ENCODE results near the gene IQGAP2.
A peak's percentile ranks its signal among the peaks of the same experiment; 100 is the strongest.
"Not testable (repeated sequence)": the region's sequence is repeated elsewhere in the genome, so short reads cannot be mapped to it uniquely, and the experiment has no call there.

IQGAP2 gene

DNA sequence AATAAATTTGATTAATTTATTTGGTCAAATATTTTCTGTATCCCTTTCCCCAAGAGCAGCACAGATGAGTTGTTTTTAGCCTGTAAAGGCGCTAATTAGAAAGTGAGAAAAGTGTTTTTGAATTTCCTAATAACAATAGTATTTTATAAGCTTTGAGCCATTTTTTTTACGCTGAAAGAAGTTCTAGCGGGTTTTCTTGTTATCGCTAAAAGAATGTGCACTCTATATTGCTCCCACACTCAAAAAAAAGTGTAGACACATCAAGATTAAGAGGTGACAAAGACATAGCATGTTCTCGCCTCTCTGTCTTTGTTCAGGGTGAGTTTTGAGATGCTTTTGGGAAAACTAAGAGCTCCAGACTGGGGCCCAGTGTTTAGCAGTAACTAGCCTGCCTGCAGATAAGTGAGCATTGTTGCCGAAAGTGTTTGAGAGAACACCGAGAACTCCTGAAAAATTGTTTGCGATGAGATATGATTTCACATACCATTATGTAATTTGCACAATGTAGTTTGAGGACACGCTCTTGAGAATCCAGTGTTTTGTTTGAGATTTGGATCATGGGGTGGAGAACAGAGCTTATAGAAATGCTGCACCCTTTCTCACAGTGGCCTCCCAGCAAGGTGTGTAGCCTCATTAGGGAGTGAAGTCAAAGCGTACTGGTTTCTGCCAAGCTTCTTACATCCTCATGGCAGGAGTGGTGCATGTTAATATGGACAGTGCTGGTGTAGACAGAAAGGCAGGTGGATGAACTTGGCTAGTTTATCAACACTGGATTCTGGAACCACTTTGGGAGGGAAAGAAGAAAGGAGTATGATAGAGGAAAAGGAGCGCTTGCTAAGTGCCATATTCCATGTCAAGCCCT, 314.4 kb downstream of the IQGAP2 start:
- DNase-seq (ENCODE audit: low spot score), result no peak

DNA sequence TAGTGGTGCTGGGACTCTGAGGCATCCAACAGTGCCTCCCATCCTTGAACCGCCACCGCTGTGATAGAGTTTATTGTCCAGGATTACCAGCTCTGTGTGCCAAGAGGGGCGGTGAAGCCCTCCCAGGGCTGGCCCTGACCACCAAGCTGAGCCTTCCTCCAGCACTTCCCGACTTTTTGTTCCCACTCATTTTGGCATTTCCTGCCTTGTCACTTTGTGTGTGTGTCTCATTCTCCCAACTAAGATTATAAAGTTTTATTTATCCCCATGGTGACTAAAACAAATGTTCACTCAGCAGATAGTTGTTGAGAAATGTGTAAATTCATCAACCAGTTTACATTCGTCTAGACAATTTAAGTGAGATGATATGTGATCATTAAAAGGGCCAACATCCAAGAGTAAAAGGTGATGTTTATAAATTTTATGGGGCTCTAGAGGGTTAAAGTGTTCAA, 315.3 kb downstream of the IQGAP2 start:
- peak; percentile 83 for DNase-seq (ENCODE audit: low spot score)

DNA sequence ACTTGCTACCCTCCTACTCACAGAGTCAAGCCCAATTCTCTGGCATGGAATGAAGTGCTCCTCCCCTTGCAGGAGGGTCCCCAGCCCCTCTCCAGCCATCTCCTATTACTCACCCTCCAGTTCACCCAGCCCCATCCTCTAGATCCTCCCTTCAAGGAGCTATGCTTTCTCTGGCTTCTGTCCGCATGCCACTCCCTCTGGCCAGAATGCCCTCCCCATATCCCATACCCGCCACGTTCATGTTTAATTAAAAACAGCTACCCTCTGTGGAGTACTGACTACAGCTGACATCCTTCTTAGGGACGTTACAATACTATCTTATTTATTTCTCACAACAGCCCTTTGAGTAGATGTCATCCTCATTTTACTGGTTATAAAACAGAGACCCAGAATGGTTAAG, 315.8 kb downstream of the IQGAP2 start:
- no peak for DNase-seq (ENCODE audit: low spot score)

DNA sequence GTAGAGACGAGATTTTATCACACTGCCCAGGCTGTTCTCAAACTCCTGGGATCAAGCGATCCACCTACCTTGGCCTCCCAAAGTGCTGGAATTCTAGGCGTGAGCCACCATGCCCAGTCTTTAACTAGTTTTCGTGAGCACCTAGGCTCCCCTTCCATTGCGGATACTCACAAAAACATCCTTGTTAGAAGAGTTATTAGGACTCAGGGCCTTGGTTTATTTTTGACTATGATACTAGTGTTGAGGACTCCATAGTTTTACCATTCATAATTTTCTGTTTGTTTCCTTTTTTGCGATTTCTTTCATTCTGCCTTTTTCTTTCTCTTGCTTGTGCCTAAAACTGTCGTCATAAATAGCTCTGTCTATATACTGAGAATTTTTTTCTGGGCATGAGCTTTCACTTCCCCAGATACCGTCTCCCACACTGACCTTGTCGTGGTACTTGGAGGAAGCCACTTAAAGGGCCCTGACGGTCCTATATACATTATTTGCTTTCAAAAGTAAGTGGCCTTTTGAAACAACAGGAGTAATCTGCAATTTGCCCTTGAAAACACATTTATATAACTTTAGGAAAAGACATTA, 318.0 kb downstream of the IQGAP2 start:
- no peak for DNase-seq (ENCODE audit: low spot score)

- DNase-seq (ENCODE audit: low spot score), result no peak
Measured at GRCh38 chr5:76723266-76723665, 320.2 kb downstream of the IQGAP2 start.

GRCh38 chr5:76723906-76724305, 320.8 kb downstream of the IQGAP2 start:
- no peak for DNase-seq (ENCODE audit: low spot score)

- no peak for DNase-seq (ENCODE audit: low spot score)
Measured at GRCh38 chr5:76724871-76725270, 321.8 kb downstream of the IQGAP2 start.

DNA sequence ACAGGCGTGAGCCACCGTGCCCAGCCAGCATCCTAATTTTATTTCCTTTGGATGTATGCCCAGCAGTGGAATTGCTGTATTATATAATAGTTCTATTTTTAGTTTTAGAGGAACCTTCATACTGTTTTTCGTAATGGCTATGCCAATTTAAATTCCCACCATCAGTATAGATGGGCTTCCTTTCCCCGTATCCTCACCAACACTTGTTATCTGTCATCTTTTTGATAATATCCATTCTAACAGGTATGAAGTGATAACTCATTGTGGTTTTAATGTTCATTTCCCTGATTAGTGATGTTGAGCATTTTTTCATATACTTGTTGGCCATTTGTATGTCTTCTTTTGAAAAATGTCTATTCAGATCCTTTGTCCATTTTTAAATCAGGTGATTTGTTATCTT, 325.9 kb downstream of the IQGAP2 start:
- no peak for DNase-seq (ENCODE audit: low spot score)

GRCh38 chr5:76729373-76730290, 326.5 kb downstream of the IQGAP2 start:
- no peak for DNase-seq (ENCODE audit: low spot score)

DNA sequence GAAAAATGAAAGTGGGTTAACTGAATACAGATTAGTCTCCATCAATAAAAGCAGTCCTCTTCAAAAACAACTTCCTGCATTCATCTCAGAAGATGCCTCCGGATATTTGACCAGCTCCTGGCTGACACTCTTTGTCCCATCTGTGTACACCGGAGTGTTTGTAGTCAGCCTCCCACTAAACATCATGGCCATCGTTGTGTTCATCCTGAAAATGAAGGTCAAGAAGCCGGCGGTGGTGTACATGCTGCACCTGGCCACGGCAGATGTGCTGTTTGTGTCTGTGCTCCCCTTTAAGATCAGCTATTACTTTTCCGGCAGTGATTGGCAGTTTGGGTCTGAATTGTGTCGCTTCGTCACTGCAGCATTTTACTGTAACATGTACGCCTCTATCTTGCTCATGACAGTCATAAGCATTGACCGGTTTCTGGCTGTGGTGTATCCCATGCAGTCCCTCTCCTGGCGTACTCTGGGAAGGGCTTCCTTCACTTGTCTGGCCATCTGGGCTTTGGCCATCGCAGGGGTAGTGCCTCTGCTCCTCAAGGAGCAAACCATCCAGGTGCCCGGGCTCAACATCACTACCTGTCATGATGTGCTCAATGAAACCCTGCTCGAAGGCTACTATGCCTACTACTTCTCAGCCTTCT, 329.4 kb downstream of the IQGAP2 start:
- DNase-seq (ENCODE audit: low spot score), result no peak

- no peak for DNase-seq (ENCODE audit: low spot score)
Measured at GRCh38 chr5:76733049-76733417, 329.9 kb downstream of the IQGAP2 start.

DNA sequence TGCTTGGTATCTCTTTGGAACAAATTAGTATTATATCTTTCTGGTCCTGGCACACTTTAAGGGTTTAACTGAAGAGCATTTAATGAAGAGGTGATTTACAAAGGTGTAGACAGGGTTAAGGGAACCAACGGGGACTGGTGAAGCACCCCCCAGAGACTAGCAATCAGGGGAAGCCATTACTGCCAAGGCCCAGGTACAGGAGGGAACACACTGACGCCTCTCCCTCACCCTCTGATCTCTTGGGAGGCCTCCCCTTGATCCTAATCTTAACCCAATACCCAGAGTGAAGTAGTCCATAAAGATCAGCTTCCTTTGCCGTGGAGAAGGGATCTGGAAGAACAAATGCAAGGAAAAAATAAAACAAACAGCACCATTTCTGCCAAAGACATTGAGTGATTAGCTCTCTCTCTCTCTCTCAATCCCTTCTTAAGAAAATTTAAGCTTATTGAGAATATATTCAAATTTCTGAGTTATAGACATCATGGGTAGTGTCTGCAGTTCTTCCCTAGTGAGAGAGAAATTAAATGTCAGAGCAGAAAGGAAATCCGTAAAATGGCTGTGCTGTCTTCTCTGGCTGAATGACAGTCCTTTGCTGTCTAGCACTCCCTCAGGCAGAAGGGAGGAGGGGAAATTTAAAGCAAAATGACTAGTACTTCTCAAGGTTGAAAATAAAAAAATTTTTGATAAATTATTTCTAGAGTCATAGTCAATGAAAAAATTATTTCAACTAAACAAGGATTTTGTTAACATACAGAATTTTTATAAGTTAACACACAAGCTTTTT, 332.9 kb downstream of the IQGAP2 start:
- no peak for DNase-seq (ENCODE audit: low spot score)

DNA sequence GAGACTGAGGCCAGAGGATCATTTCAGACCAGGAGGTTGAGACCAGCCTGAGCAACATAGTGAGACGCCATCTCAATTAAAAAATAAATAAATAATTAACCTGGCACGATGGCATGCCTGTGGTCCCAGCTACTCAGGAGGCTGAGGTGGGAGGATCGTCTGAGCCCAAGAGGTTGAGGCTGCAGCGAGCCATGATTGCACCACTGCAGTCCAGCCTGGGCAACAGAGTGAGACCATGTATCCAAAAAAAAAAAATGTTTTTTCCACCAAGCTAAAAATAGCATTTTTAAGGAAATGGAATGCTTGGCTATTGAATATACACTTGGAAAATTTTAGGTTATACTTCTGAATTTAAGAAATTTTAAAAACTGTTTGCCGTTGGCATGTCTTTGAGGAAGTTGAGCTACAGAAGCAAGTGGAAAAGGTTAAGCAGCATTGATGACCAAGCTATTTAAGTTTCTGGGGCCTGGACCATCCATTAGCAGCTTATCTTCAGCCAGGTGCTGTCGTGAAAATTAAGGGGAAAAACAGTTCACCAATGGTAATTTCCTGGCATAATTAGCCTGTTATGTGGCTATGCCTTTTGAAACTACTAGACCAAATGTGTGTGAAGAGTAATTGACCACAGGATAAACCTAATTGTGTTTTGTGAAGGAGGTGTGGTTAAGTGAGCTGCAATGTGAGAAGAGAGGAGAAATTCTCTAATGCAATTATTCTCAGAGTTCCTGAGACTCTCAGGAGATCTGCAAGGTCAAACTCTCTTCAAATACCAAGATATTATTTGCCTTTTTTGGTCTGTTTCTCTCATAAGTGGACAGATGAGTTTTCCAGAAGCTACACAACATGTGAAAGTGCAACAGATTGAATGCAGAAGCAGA, 333.8 kb downstream of the IQGAP2 start:
- no peak for DNase-seq (ENCODE audit: low spot score)

DNA sequence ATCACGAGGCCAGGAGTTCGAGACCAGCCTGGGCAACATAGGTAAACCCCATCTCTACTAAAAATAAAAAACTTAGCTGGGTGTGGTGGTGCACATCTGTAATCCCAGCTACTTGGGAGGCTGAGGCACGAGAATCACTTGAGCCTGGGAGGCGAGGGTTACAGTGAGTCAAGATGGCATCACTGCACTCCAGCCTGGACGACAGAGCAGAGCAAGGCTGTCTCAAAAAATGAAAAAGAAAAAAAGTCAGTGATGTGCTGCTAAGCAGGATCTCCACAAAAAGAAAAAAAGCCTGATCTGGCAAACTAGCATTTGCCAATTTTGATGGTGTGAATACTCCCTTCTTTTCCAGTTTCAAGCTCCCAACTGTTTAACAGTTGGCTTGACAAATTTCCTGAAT, 334.8 kb downstream of the IQGAP2 start:
- no peak for DNase-seq (ENCODE audit: low spot score)

DNA sequence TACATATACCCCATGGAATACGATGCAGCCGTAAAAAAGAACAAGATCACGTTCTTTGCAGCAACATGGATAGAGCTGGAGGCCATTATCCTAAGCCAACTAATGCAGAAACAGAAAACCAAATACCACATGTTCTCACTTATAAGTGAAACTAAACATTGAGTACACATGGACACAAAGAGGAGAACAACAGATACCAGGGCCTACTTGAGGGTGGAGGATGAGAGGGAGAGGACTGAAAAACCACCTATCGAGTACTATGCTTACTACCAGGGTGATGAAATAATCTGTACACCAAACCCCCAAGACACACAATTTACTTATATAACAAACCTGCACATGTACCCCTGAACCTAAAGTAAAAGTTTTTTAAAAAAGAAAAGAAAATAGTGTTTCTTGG, 338.4 kb downstream of the IQGAP2 start:
- DNase-seq (ENCODE audit: low spot score), result not testable (repeated sequence)

DNA sequence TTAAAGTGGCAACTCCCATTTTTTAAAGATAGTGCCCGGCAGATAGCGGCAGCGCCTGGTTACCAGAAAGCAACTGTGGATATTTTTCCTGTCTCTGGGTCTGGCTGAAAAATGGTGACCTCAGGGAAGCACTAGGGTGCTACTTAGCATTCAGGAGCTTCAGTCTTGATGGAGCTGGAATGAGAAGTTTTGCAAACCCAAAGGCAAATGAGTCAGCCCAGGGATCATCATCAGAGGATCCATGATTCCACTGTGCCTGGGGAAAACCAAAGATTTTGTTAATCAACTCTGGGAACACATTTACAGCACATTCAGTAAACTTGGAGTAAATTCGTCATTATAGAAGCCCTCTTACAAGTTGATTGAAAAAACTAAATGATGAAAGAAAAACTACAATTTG, 339.5 kb downstream of the IQGAP2 start:
- DNase-seq (ENCODE audit: low spot score), result no peak

GRCh38 chr5:76744632-76745031, 341.5 kb downstream of the IQGAP2 start:
- DNase-seq (ENCODE audit: low spot score), result no peak

DNA sequence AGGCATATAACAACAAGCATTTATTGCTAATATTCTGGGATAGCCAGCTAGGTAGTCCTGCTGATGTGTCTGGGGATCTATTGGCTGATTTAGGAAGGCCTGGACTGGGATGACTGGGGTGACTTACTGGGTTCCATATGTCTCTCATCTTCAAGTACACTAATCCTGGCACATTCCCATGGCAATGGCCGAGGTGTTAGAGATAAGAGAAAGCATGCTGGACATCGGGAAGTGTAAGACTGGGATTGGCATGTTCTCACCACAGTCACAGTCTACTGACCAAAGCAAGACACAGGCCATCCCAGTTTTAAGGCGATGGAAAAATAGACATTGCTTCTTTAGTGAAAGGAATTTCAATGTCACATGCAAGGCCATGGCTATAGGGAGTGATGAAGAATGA, 342.6 kb downstream of the IQGAP2 start:
- no peak for DNase-seq (ENCODE audit: low spot score)

GRCh38 chr5:76746677-76747076, 343.6 kb downstream of the IQGAP2 start:
- no peak for DNase-seq (ENCODE audit: low spot score)

GRCh38 chr5:76747706-76748105, 344.6 kb downstream of the IQGAP2 start:
- DNase-seq (ENCODE audit: low spot score), result no peak

All from kidney capillary endothelial cell (primary cell).